Activated CD4-positive, alpha-beta T cell treated with anti-CD3 and anti-CD28 coated beads, Interleukin-2, amount 50 U/mL, for 24 hours (primary cell): Measurements from ENCODE around the gene EPHA6.

Source experiments
- DNase-seq, 2 donors: peaks; one replicate each; pipeline ENCODE4 v3.0.0-alpha.2; 2020; ENCODE audit warnings: low read depth in 1 of 2, low spot score in 1 of 2

The EPHA6 gene

DNA sequence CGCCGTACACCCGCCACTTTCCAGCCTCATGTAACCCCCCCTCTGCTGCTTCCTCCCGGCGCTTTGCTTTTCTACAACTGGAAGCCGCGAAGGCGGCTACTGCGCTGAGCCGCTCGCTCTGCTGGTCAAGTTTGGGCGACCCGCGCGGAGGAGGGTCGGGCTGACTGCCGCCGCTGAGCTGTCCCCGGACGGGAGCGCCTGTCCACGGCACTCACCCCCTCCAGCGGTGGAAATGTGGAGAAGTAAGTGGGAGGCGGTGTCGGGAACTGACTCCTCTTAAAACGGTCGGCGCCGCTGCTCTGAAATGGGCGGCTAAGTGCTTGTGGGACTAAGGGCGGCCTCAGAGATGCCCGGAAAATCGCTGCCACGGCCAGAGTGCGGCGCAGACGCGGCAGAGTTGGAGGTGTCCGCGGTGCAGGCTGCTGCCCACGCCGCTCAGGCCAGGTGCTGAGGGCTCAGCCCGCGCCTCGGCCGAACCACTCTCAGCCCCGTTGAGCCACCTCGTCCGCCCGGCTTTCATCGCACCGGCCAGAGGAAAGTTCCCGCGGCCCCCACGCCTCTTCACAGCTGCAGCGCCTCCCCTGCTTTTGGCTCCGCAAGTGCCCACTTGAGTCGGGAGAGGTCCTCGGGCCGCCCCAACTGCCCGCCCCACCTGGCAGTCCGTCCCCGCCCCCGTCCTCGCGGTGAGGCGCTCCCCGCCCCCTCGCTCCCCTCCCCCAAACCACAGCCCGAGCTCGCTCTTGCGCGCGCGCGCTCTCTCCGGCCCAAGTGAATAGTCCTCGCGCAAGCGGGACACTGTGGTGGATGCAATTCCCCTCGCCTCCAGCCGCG is at the start of gene EPHA6:
Gene EPHA6, plus strand, starts transcription at position 775 of the 831 bp plus-strand sequence.
- DNase-seq, result no peak

DNA sequence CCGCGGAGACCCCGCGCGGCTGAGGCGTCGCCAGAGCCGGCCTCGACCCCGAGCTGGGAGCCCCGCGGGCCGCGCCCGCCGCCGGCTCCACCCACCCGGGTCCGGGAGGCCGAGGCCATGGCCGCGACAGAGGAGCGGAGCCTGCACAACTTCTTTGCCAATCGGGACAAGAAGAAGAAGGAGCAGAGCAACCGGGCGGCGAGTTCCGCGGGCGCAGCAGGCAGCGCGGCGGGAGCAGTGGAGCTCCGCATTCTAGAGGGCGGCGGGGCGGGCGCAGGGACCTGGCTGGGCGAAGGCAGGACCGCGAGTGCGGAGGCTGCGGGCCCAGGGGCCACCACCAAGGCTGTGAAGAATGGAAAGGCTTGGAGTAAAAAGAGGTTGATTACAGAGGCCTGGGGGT is 37.6 kb upstream of the EPHA6 start:
- no peak for DNase-seq

GRCh38 chr3:96779810-96780209 is 34.6 kb upstream of the EPHA6 start:
- DNase-seq, result no peak

DNA sequence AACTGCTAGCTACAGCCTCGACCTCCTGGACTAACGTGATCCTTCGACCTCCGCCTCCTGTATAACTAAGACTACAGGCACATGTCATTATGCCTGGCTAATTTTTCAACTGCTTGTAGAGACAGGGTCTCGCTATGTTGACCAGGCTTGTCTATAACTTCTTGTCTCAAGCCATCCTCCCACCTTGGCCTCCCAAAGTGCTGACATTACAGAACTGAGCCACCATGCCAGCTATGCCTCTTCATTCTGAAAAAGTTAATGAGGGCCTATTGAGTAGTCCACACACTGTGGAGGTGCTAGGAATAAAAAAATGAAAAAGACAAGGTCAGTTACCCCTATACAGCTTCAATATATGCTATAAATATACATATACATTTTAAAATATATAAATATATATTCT is 18.3 kb upstream of the EPHA6 start:
- DNase-seq, result no peak

DNA sequence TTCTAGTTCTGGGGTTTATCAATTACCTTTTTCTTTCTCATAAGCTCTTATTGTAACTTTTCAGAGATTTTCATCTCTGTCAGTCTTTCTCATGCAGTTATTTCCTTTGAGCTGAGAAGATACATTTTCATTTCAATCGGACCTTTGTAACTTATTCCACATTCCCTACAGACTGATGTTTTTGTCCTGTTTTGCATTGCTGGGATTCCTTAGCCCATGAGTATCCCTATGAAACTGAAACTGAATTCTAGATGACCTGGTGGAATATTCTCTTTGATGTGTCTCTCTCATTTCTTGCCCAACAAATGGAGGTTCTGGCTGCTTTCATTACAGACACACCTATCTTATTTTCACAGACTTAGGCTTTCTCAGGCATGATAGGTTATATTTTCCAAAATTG is 10.5 kb upstream of the EPHA6 start:
- no peak for DNase-seq

- DNase-seq, result no peak
Measured at GRCh38 chr3:96806341-96806740, 8.1 kb upstream of the EPHA6 start.

GRCh38 chr3:96813134-96813819 is 1.1 kb upstream of the EPHA6 start:
- DNase-seq, result peak; percentile 3 to 36

- DNase-seq, result no peak
Measured at GRCh38 chr3:96814651-96815567, 515 bp downstream of the EPHA6 start.

- no peak for DNase-seq
Measured at GRCh38 chr3:96831175-96831574, 16.8 kb downstream of the EPHA6 start.

DNA sequence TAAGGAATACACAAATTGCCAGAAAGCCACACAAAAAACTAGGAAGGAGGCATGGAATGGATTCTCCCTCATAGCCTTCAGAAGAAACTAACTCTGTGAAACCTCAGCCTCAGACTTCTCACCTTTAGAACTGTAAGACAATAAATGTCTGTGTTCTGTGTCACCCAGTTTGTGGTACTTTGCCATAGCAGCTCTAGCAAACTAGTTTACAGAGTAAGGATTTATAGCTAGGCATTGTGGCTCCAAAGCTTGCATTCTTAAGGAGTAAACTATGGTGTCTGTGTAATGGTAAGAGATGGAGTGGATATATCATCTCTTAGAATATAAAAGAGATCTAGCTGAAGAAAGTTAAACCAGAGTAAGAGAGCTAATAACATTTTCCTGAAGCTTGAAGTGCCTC is 18.9 kb downstream of the EPHA6 start:
- no peak for DNase-seq

GRCh38 chr3:96836153-96836915 is 21.9 kb downstream of the EPHA6 start:
- DNase-seq, result no peak

DNA sequence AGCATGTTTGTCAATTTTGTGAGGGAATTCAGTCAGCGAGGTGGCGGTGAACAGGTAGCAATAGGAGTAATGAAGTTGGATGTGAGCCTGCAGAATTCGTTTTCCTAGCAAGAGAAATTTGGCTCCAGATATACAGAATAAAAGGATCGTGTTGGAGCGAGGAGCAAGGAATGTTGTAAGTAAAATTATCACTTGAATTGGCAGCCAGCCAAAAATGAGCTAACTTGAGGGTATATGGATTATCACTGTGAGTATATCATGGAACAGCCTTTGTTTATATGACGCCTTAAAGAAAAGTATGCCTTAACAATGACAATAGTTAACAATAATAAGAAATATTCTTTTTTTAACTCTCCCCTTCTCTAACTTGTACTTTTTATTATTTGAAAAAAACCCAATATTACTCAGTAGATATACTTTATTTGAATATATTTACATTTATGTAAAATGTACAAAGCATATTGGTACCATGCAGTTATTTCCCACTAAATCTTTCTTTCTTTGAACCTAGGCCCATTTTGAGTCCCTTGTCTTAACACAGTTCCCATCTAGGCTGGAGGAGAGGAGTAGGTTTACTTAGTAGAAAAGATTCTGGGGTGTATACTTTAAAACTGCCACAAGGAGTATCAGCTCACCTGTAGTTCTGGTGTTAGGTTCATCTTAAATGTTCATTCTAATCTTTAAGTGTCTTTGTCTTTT is 29.3 kb downstream of the EPHA6 start:
- DNase-seq, result no peak

DNA sequence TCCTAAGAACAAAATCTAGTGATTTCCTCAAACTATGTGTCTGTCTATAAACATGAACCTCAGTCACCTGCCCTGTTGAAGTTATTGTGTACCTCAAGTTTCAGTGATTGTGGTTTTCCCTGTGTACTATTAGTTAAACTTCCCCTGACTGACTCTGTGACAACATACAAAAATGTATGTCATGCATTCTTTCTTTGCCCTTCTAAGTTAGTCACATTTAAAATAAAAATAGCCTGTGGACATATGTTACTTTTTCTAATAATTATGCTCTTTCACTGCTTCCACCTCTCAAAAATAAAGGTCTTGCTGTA is 29.8 kb downstream of the EPHA6 start:
- no peak for DNase-seq

GRCh38 chr3:96852849-96853248 is 38.5 kb downstream of the EPHA6 start:
- DNase-seq, result no peak

DNA sequence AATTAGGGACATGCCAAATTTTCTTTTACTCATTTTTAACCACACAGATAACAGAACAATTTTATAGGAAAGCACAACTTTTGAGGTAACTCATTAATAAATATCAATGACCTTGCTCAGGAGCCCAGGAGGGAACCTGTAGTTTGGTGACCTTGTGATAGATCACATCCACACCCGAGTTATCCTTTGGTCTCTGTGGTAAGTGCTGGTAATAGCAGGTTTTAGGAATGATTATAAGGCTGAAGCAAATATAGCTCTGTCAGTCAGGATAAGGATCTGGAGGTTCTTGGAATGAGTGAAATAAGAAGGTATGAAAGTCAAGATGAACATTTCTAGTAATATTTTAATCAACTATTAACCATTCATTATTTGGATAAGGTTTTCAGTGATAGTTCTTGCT is 46.5 kb downstream of the EPHA6 start:
- no peak for DNase-seq

- no peak for DNase-seq
Measured at GRCh38 chr3:96863129-96863740, 48.8 kb downstream of the EPHA6 start.

DNA sequence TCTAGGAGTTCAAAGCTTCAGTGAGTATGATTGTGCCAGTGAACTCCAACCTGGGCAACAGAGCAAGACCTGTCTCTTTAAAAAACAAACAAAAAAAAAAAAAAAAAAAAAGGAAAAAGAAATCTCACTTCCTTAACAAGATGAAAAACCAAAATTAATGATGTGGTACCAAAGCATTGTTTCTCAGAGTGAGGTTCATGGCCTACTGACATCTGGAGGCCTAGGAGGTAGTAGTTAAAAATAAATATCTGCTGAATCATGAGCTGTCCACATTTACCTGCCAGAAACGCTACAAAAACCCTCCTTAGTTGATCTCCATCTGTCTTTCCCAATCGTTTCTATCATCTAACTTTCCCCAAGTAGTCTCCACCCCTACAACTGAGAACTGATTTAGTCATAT is 51.2 kb downstream of the EPHA6 start:
- DNase-seq, result no peak

DNA sequence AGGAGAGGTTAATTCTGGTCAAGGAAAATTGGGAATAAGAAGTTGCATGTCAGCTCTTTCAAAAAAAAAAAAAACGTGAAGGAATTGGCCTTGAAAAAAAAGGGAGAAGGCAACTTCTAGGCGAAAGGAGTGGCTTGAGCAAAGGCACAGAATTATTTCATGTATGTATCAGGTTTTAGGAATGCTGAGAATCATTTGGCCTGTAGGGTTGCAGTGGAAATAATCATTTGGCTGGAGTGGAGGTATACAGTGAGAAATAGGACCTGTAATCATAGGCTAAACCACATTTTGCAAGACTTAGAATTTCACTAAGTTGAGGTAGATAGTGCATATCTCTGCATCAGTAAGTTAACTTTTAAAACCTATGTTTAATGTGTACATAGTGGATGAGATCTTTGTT is 54.9 kb downstream of the EPHA6 start:
- DNase-seq, result no peak

DNA sequence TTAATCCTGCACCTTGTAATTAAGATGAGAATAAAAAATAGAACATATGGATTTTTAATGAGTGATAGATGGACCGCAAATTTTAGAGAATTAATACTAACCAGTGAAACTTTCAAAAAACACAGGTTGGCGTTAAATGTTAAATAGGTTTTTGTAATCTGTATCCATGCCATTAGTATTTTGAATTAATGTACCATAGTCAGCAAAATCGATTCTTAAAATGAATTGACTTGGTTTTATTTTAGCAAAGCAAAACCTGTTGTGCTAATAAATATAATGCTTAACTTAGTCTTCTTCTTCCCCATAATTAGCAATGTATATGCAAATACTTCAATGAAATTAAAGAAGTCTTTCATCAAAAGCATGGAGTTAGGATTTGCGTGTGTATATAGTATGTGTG is 63.1 kb downstream of the EPHA6 start:
- DNase-seq, result no peak

DNA sequence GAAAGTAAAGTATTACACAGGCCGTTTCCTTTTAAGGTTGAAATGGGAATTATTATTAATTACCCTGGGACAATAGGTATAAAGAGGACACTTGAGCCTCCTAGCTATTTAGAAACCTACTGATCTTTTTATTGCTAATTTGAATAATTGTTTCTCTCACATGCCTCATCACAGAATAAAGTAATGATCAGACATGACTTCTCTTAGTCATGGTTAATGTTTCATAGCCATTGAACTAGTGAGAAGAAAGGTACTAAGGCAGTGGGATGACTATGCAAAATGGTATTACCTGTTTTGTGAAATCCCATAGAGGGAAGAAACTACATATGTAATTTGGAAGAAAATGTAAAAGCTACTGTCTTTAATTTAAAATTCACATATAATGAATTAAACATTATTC is 85.6 kb downstream of the EPHA6 start:
- no peak for DNase-seq
